Stimulated activated CD4-positive, alpha-beta T cell treated with anti-CD3 and anti-CD28 coated beads, Interleukin-1b, Interleukin-23, amount 100 ng/mL, for 1 hour (primary cell): ENCODE data around the gene ZSWIM7.
"Not testable (repeated sequence)": the region's sequence is repeated elsewhere in the genome, so short reads cannot be mapped to it uniquely, and the experiment has no call there.

Source experiments
- DNase-seq, 2 donors: peaks; one replicate each; pipeline ENCODE4 v3.0.0-alpha.2; 2020; ENCODE audit warnings: low read depth in 2 of 2

The ZSWIM7 gene

GRCh38 chr17:15999974-16000827 is 697 bp upstream of the ZSWIM7 start:
- no peak for DNase-seq

GRCh38 chr17:15998031-15998562 is 1.4 kb downstream of the ZSWIM7 start:
- no peak for DNase-seq

- no peak for DNase-seq
Measured at GRCh38 chr17:15996322-15996721, 3.2 kb downstream of the ZSWIM7 start.

- no peak for DNase-seq
Measured at GRCh38 chr17:15981646-15982580, 17.6 kb downstream of the ZSWIM7 start.

GRCh38 chr17:15981208-15981607 is 18.3 kb downstream of the ZSWIM7 start:
- no peak for DNase-seq

GRCh38 chr17:15979013-15979412 is 20.5 kb downstream of the ZSWIM7 start:
- DNase-seq = not testable (repeated sequence)

GRCh38 chr17:15978606-15979005 is 20.9 kb downstream of the ZSWIM7 start:
- DNase-seq = no peak

- DNase-seq = no peak
Measured at GRCh38 chr17:15977894-15978293, 21.6 kb downstream of the ZSWIM7 start.

- DNase-seq = no peak
Measured at GRCh38 chr17:15973834-15974233, 25.7 kb downstream of the ZSWIM7 start.

- DNase-seq = no peak
Measured at GRCh38 chr17:15973016-15973415, 26.5 kb downstream of the ZSWIM7 start.

- DNase-seq = no peak
Measured at GRCh38 chr17:15972497-15972951, 27.0 kb downstream of the ZSWIM7 start.

- no peak for DNase-seq
Measured at GRCh38 chr17:15971882-15972281, 27.6 kb downstream of the ZSWIM7 start.

GRCh38 chr17:15971098-15971678 is 28.3 kb downstream of the ZSWIM7 start:
- no peak for DNase-seq

- DNase-seq = no peak
Measured at GRCh38 chr17:15970500-15970899, 29.0 kb downstream of the ZSWIM7 start.

- no peak for DNase-seq
Measured at GRCh38 chr17:15969463-15969862, 30.0 kb downstream of the ZSWIM7 start.

- DNase-seq = no peak
Measured at GRCh38 chr17:15967706-15968399, 31.7 kb downstream of the ZSWIM7 start.

- DNase-seq = no peak
Measured at GRCh38 chr17:15966879-15967248, 32.6 kb downstream of the ZSWIM7 start.

- DNase-seq = no peak
Measured at GRCh38 chr17:15966183-15966878, 33.2 kb downstream of the ZSWIM7 start.

GRCh38 chr17:15965528-15965927 is 34.0 kb downstream of the ZSWIM7 start:
- no peak for DNase-seq

- DNase-seq = no peak
Measured at GRCh38 chr17:15963670-15964110, 35.8 kb downstream of the ZSWIM7 start.

- no peak for DNase-seq
Measured at GRCh38 chr17:15958484-15958854, 41.0 kb downstream of the ZSWIM7 start.
